Measurements from ENCODE around the gene HJV.

HJV gene

GRCh38 chr1:145994391-145995120 is 27.0 kb downstream of the HJV start:
- in situ Hi-C loops (cut with MboI; ENCODE audit: low sequenced_read_pairs), result no loop called here

GRCh38 chr1:145993618-145994390 is 27.7 kb downstream of the HJV start:
- in situ Hi-C loops (cut with MboI; ENCODE audit: low sequenced_read_pairs), result no loop called here

DNA sequence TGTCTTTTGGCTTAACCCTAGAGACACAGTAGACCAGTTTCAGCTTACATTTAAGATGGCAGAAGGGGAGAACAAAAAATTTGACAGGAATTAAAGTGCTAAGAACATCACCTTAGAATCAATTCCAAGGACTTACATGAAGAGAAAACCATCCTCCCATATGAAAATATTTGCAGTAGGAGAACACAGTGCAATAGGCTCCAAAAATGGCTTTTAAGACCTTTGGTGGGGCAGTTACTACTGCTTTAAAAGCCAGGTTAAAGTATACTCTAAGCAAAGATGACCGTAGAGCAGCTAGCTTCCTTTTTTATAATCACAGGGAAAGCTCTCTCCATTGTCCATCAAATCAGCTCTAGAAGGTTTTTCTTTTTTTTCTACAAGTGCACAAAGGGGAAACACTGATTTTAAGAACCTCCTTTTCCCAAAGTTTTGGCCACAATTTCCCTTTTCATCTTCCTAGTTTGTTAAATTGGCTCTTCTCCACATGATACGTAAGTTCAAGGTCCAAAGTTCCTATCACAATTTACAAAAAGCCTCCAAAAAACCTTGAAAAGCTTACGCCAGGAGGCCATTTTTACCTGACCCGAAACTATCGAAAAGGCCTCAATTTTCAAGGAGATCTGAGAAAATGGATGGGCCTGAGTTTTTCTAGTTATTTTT is 28.4 kb downstream of the HJV start:
- in situ Hi-C loops (cut with MboI; ENCODE audit: low sequenced_read_pairs), result no loop called here

DNA sequence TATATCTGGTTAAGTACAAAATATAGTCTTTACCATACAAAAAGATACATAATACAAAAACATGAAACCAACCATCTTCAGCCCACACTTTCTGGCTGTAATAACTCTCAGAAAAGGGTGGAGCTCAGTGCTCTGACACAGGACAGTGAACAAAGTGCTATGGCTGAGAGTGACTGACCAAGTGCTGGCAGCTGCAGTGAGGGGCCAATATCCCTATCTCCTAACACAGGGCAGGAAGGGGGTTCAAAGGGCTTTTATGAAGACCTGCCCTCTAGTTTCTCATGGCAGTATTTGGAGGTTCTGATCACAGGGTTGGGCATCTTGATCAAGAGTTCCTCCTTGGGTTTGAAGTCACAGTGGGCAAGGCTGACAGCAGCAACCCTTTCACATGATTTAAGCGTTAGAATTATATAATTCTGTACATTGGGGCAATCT is 29.0 kb downstream of the HJV start:
- in situ Hi-C loops (cut with MboI; ENCODE audit: low sequenced_read_pairs), result no loop called here

- in situ Hi-C loops (cut with MboI; ENCODE audit: low sequenced_read_pairs), result no loop called here
Observed at GRCh38 chr1:145991735-145992412, 29.7 kb downstream of the HJV start.

- in situ Hi-C loops (cut with MboI; ENCODE audit: low sequenced_read_pairs), result no loop called here
Observed at GRCh38 chr1:145990249-145990855, 31.2 kb downstream of the HJV start.

DNA sequence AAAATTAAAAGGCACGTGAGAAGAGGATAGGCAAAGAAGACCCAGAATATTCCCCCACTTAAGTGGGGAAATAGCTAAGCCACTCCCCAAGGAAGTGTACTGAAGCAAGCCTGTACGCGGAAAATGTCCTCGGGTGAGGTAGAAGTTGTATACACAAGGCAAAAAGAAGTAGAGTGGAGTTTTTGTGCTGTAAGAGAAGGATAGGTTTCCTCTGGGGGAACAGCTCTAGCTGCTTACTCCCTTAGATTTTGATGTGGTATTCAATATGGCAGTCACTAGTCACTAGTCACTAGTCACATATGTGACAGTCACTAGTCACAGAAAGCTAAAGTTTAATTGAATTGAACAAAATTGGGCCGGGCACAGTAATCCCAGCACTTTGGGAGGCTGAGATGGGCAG is 32.8 kb downstream of the HJV start:
- in situ Hi-C loops (cut with MboI; ENCODE audit: low sequenced_read_pairs), result no loop called here

DNA sequence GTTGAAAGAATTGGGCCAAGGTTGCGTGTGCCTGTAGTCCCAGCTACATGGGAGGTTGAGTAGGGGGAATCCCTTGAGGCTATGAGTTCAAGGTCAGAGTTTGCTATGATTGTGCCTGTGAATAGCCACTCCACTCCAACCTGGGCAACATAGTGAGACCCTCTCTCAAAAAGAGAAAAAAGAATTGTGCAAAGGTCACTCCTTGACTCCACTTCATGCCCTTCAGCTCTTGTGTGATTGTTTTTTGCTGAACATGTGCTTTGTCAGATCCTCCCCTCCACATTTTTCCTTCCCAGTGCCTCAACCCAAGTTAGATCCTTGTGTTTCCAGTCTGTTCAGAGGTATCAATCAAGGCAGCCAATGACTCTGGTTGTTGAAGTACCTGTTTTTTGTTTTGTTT is 33.6 kb downstream of the HJV start:
- in situ Hi-C loops (cut with MboI; ENCODE audit: low sequenced_read_pairs), result no loop called here

- in situ Hi-C loops (cut with MboI; ENCODE audit: low sequenced_read_pairs), result no loop called here
Observed at GRCh38 chr1:145986551-145986950, 35.0 kb downstream of the HJV start.

GRCh38 chr1:145985502-145986439 is 35.8 kb downstream of the HJV start:
- in situ Hi-C loops (cut with MboI; ENCODE audit: low sequenced_read_pairs), result no loop called here

GRCh38 chr1:145985129-145985501 is 36.4 kb downstream of the HJV start:
- in situ Hi-C loops (cut with MboI; ENCODE audit: low sequenced_read_pairs), result no loop called here

GRCh38 chr1:145983960-145984830 is 37.3 kb downstream of the HJV start:
- in situ Hi-C loops (cut with MboI; ENCODE audit: low sequenced_read_pairs), result no loop called here

- in situ Hi-C loops (cut with MboI; ENCODE audit: low sequenced_read_pairs), result no loop called here
Observed at GRCh38 chr1:145983206-145983675, 38.3 kb downstream of the HJV start.

DNA sequence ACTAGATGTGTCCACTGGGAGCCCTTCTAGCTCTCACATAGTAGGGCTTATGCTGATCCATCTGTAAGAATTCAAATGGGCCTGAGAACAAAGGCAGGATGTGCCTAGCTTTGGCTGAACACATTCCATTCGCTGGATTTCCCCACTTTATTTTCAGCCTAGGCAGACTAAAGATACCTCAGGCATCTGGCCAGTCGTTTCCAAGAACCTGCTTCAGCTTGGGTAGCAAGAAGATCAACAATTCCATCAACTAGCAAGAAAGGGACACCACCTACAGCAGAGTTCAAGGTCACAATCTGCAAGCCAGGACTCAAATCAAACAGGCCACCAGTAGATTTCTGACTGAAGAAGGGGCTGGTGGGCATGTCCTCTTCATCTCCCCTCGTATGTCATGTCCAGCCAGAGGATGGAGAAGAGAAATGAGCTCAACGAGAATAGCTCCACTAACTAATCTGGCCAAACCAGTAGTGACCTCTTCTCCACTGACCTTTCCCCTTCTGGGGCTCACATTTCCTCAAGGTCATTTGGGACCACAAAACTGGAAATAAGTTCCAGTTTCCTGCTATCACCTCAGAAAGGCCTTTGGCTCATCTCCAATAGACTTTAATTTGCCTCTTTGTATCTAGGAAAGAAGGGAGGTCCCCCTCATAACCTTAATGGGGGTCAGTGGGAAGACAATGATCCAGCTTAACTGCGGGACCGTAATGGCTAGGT is 39.4 kb downstream of the HJV start:
- in situ Hi-C loops (cut with MboI; ENCODE audit: low sequenced_read_pairs), result no loop called here

DNA sequence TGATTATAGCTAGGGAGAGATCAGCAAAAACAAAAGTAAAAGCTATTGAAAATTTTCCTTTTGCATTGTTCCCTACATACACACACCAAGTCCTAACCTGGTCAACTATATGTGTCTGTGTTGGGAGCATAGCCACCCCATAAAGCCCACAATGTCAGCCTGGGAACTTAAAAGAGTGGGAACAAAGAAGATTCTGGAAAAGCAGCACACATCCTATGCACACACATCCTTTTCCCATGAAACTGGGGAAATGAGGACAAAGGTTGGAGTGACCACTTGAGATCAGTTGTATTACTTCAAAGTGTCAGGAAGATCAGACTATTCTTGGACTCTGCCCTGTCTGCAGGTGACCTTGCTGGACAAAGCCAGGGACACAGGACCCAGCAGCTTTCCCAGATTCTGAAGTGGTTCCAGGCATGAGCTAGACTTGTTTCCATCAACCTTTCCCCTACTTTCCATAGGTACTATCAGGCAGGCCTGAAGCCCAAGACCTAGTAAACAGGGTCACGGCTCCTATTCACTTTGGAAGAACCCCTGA is 41.0 kb downstream of the HJV start:
- in situ Hi-C loops (cut with MboI; ENCODE audit: low sequenced_read_pairs), result no loop called here

- in situ Hi-C loops (cut with MboI; ENCODE audit: low sequenced_read_pairs), result no loop called here
Observed at GRCh38 chr1:145979746-145980456, 41.6 kb downstream of the HJV start.

Data from HL-60/S4 treated with retinoic acid at 250 ng/mL for 4 days and 3 days (cell line).